ENCODE measurements around the gene ALX4. TPM values are rescaled to one million over a fixed set of nuclear protein-coding genes. Genes with fewer than 3 reads are reported as not detected.

The ALX4 gene
- total and polyA plus RNA-seq, 2 experiments from 2014 or later = not detected

DNA sequence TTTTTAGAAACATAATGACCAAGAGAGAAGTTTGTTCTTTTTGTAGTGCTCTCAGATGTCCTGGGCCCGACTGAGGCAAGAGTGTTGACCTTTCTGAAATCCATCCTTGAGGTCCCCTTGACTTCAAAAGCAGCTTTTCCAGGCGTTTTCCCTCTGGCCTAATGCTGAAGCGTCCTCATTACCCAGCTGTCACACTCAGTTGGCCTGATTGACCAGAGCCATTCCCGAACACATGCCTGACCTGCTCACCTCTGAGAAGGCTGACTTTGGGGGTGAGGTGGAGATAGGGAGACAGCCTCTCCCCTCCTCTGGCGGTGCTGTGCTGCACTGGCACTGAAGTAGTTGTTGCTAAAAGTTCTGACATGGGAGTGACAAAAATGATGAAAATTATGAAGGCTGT is 66.9 kb downstream of the ALX4 start (continued):
- TF ChIP-seq, protein P1, sequence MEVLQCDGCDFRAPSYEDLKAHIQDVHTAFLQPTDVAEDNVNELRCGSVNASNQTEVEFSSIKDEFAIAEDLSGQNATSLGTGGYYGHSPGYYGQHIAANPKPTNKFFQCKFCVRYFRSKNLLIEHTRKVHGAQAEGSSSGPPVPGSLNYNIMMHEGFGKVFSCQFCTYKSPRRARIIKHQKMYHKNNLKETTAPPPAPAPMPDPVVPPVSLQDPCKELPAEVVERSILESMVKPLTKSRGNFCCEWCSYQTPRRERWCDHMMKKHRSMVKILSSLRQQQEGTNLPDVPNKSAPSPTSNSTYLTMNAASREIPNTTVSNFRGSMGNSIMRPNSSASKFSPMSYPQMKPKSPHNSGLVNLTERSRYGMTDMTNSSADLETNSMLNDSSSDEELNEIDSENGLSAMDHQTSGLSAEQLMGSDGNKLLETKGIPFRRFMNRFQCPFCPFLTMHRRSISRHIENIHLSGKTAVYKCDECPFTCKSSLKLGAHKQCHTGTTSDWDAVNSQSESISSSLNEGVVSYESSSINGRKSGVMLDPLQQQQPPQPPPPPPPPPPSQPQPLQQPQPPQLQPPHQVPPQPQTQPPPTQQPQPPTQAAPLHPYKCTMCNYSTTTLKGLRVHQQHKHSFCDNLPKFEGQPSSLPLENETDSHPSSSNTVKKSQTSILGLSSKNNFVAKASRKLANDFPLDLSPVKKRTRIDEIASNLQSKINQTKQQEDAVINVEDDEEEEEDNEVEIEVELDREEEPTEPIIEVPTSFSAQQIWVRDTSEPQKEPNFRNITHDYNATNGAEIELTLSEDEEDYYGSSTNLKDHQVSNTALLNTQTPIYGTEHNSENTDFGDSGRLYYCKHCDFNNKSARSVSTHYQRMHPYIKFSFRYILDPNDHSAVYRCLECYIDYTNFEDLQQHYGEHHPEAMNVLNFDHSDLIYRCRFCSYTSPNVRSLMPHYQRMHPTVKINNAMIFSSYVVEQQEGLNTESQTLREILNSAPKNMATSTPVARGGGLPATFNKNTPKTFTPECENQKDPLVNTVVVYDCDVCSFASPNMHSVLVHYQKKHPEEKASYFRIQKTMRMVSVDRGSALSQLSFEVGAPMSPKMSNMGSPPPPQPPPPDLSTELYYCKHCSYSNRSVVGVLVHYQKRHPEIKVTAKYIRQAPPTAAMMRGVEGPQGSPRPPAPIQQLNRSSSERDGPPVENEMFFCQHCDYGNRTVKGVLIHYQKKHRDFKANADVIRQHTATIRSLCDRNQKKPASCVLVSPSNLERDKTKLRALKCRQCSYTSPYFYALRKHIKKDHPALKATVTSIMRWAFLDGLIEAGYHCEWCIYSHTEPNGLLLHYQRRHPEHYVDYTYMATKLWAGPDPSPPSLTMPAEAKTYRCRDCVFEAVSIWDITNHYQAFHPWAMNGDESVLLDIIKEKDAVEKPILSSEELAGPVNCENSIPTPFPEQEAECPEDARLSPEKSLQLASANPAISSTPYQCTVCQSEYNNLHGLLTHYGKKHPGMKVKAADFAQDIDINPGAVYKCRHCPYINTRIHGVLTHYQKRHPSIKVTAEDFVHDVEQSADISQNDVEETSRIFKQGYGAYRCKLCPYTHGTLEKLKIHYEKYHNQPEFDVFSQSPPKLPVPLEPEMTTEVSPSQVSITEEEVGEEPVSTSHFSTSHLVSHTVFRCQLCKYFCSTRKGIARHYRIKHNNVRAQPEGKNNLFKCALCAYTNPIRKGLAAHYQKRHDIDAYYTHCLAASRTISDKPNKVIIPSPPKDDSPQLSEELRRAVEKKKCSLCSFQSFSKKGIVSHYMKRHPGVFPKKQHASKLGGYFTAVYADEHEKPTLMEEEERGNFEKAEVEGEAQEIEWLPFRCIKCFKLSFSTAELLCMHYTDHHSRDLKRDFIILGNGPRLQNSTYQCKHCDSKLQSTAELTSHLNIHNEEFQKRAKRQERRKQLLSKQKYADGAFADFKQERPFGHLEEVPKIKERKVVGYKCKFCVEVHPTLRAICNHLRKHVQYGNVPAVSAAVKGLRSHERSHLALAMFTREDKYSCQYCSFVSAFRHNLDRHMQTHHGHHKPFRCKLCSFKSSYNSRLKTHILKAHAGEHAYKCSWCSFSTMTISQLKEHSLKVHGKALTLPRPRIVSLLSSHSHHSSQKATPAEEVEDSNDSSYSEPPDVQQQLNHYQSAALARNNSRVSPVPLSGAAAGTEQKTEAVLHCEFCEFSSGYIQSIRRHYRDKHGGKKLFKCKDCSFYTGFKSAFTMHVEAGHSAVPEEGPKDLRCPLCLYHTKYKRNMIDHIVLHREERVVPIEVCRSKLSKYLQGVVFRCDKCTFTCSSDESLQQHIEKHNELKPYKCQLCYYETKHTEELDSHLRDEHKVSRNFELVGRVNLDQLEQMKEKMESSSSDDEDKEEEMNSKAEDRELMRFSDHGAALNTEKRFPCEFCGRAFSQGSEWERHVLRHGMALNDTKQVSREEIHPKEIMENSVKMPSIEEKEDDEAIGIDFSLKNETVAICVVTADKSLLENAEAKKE (CRISPR knock-in tag; IDR thresholded peaks at IDR 0.05) = no peak
- no peak for TF ChIP-seq NANOG (IDR thresholded peaks at IDR 0.05; ENCODE audit: borderline replicate concordance)
- TF ChIP-seq ZNF331 (CRISPR knock-in tag; IDR thresholded peaks at IDR 0.05; ENCODE audit: low read depth) = no peak
- TF ChIP-seq ZNF114 (CRISPR knock-in tag; IDR thresholded peaks at IDR 0.05) = no peak
- TF ChIP-seq CREB1 (CRISPR knock-in tag; IDR thresholded peaks at IDR 0.05; ENCODE audit: low read depth) = no peak

DNA sequence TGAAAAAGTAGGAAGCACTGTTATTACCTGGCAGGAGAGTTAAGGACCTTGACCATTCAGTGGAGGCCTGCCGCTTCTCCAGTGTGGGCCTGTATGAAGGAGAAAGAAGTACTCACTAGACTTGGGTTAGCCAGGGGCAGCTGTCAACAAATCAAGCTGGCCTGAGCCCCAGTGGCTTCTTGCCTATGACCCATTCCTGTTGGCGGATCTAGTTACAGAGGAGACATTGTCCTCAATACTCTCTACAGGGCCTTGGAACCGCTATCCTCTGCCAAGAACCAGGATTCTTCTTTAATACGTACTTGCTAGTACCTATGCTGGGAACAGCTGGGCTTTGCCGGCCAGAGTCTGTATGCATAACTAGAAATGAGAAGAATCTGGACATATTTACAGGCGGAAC is 68.1 kb downstream of the ALX4 start:
- H3K4me3 ChIP-seq = no peak overlapping the region
- no peaks in the 10 kb centered on the region for H3K36me3 ChIP-seq (ENCODE audit: insufficient read depth)
- no peaks in the 10 kb centered on the region for H4K20me1 ChIP-seq (replicated peaks; ENCODE audit: insufficient read depth)
- H3F3A ChIP-seq (replicated peaks; ENCODE audit: low read depth) = no peaks in the 10 kb centered on the region
- H3K4me1 Mint-ChIP-seq = peaks cover 40% of the 10 kb centered on the region
- TF ChIP-seq EZH2 (IDR thresholded peaks at IDR 0.05; ENCODE audit: low read depth, unreplicated experiment) = no peak
- TF ChIP-seq, protein P2, sequence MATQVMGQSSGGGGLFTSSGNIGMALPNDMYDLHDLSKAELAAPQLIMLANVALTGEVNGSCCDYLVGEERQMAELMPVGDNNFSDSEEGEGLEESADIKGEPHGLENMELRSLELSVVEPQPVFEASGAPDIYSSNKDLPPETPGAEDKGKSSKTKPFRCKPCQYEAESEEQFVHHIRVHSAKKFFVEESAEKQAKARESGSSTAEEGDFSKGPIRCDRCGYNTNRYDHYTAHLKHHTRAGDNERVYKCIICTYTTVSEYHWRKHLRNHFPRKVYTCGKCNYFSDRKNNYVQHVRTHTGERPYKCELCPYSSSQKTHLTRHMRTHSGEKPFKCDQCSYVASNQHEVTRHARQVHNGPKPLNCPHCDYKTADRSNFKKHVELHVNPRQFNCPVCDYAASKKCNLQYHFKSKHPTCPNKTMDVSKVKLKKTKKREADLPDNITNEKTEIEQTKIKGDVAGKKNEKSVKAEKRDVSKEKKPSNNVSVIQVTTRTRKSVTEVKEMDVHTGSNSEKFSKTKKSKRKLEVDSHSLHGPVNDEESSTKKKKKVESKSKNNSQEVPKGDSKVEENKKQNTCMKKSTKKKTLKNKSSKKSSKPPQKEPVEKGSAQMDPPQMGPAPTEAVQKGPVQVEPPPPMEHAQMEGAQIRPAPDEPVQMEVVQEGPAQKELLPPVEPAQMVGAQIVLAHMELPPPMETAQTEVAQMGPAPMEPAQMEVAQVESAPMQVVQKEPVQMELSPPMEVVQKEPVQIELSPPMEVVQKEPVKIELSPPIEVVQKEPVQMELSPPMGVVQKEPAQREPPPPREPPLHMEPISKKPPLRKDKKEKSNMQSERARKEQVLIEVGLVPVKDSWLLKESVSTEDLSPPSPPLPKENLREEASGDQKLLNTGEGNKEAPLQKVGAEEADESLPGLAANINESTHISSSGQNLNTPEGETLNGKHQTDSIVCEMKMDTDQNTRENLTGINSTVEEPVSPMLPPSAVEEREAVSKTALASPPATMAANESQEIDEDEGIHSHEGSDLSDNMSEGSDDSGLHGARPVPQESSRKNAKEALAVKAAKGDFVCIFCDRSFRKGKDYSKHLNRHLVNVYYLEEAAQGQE (IDR thresholded peaks at IDR 0.05; ENCODE audit: unreplicated experiment) = no peak
- no peak for TF ChIP-seq EZH2phosphoT487 (IDR thresholded peaks at IDR 0.05; ENCODE audit: unreplicated experiment)
- peaks cover 19% of the 10 kb centered on the region for H3K36me3 Mint-ChIP-seq (ENCODE audit: low read depth)
- no peak overlapping the region for H3K27ac Mint-ChIP-seq
- ATAC-seq = no peak
- no peaks in the 10 kb centered on the region for H3K27me3 ChIP-seq (ENCODE audit: insufficient read depth)
- no peak for DNase-seq (ENCODE audit: low spot score)
- H3K27me3 Mint-ChIP-seq (ENCODE audit: insufficient read depth, low read depth, poor library complexity) = peaks cover 8% of the 10 kb centered on the region
- H2AFZ ChIP-seq = no peak overlapping the region
- H3K9me3 Mint-ChIP-seq = no peaks in the 10 kb centered on the region
- H3K4me2 ChIP-seq = no peak overlapping the region
- H3K79me2 ChIP-seq (replicated peaks; ENCODE audit: insufficient read depth) = 0 out of 2 replicates have a peak, but pooled peaks cover 4% of the 10 kb centered on the region
- no peak overlapping the region for H3K4me3 Mint-ChIP-seq
- H3K4me1 ChIP-seq (ENCODE audit: insufficient read depth) = peaks cover 26% of the 10 kb centered on the region
- H3K27ac ChIP-seq (ENCODE audit: low read depth) = no peak overlapping the region
- peaks cover 16% of the 10 kb centered on the region for H3K9me2 ChIP-seq (ENCODE audit: insufficient read depth)

Measured in GM23338 (cell line).